ENCODE results near the gene ITFG2.

DNA sequence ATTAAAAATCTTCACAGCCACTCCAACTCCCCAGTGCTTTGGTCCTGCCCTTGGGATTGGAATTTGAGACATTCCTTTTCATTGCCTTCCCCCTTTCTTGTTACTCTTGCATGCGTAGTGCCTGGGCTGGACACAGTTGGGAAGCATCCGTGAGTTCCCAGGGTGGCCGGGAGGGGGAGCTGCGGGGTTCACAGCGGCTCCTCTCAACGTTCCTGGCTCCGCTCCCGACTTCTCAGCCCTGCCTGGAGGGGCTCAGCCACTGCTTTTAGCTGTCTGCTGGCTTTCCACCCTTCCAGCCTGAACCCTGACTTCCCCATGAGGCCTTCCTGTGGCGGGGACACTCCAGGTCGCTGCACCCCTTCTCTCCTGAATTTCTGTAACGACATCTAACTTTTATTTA lies 41.2 kb downstream of the ITFG2 start:
- TF ChIP-seq MEIS2 (IDR thresholded peaks at IDR 0.05; ENCODE audit: partially characterized antibody) (no peak), THRA (IDR thresholded peaks at IDR 0.05) (no peak), FOSL1 (tag; conservative IDR thresholded peaks at IDR 0.05) (no peak), REST (IDR thresholded peaks at IDR 0.05; ENCODE audit: borderline replicate concordance) (peak; percentile 29; the same call in 1 of the 2 replicates), REST (CRISPR knock-in tag; IDR thresholded peaks at IDR 0.05; ENCODE audit: low read depth) (no peak), GTF2F1 (IDR thresholded peaks at IDR 0.05; ENCODE audit: low read depth, low read length) (no peak), RAD21 (CRISPR knock-in tag; conservative IDR thresholded peaks at IDR 0.05 in 1 of 2, IDR thresholded peaks at IDR 0.05 in 1 of 2) (peak in 1 of 2 experiments; percentile 46; a peak in 2 of 4 replicates), MTF1 (CRISPR knock-in tag; IDR thresholded peaks at IDR 0.05; ENCODE audit: borderline replicate concordance) (no peak)
- TF ChIP-seq, protein P1, sequence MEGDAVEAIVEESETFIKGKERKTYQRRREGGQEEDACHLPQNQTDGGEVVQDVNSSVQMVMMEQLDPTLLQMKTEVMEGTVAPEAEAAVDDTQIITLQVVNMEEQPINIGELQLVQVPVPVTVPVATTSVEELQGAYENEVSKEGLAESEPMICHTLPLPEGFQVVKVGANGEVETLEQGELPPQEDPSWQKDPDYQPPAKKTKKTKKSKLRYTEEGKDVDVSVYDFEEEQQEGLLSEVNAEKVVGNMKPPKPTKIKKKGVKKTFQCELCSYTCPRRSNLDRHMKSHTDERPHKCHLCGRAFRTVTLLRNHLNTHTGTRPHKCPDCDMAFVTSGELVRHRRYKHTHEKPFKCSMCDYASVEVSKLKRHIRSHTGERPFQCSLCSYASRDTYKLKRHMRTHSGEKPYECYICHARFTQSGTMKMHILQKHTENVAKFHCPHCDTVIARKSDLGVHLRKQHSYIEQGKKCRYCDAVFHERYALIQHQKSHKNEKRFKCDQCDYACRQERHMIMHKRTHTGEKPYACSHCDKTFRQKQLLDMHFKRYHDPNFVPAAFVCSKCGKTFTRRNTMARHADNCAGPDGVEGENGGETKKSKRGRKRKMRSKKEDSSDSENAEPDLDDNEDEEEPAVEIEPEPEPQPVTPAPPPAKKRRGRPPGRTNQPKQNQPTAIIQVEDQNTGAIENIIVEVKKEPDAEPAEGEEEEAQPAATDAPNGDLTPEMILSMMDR (IDR thresholded peaks at IDR 0.05 in 2 of 3, conservative IDR thresholded peaks at IDR 0.05 in 1 of 3; ENCODE audit: insufficient read depth in 2 of 3, low read depth in 1 of 3, low read length in 3 of 3): peak; percentile 73 to 79 (median 74)

All from K562 (cell line).